ENCODE measurements around the gene CECR2.

- TF ChIP-seq CTCF (IDR thresholded peaks at IDR 0.05) (no peak), USF1 (CRISPR knock-in tag; IDR thresholded peaks at IDR 0.05) (no peak), ZBTB21 (CRISPR knock-in tag; IDR thresholded peaks at IDR 0.05; ENCODE audit: borderline replicate concordance) (no peak), PRDM15 (CRISPR knock-in tag; IDR thresholded peaks at IDR 0.05) (no peak), ZBTB43 (CRISPR knock-in tag; IDR thresholded peaks at IDR 0.05) (no peak), TEAD1 (CRISPR knock-in tag; IDR thresholded peaks at IDR 0.05) (no peak), HMGXB4 (CRISPR knock-in tag; IDR thresholded peaks at IDR 0.05) (no peak), ESRRA (CRISPR knock-in tag; IDR thresholded peaks at IDR 0.05; ENCODE audit: borderline replicate concordance) (no peak), ZNF423 (CRISPR knock-in tag; IDR thresholded peaks at IDR 0.05) (no peak), MAX (CRISPR knock-in tag; IDR thresholded peaks at IDR 0.05) (no peak), TEAD4 (CRISPR knock-in tag; IDR thresholded peaks at IDR 0.05) (no peak), ZNF396 (CRISPR knock-in tag; IDR thresholded peaks at IDR 0.05; ENCODE audit: borderline replicate concordance) (no peak), NFYB (CRISPR knock-in tag; conservative IDR thresholded peaks at IDR 0.05; ENCODE audit: low read depth) (no peak), CREB1 (CRISPR knock-in tag; IDR thresholded peaks at IDR 0.05) (no peak)
Observed at GRCh38 chr22:17407643-17408042, 38.4 kb downstream of the CECR2 start.

Data from WTC11 (cell line).